Endodermal cell (in vitro differentiated cells): ENCODE measurements around the gene KIAA1217. TPM values are rescaled to one million over a fixed set of nuclear protein-coding genes. Genes with fewer than 3 reads are reported as not detected.

Source experiments
- DNase-seq: peaks from one replicate; pipeline ENCODE4 v3.0.0-alpha.2; 2017
- H3K27ac ChIP-seq: 2 replicates; pipeline ENCODE4 v1.5.1; 2013; ENCODE audit warnings: mild to moderate bottlenecking, low read depth, low read length, moderate library complexity
- H3K27me3 ChIP-seq: 2 replicates; pipeline ENCODE4 v1.6.1; 2013; ENCODE audit warnings: mild to moderate bottlenecking, low read length, moderate library complexity; ENCODE audit not compliant: insufficient read depth, control insufficient read depth, poor library complexity, severe bottlenecking
- H3K36me3 ChIP-seq: 2 replicates; pipeline ENCODE4 v1.7.0; 2013; ENCODE audit warnings: mild to moderate bottlenecking, low read length, moderate library complexity; ENCODE audit not compliant: control insufficient read depth, insufficient read depth
- H3K4me1 ChIP-seq: one replicate; pipeline ENCODE4 v1.7.0; 2013; ENCODE audit warnings: low read length; ENCODE audit not compliant: control insufficient read depth, insufficient read depth
- H3K4me3 ChIP-seq: 2 replicates; pipeline ENCODE4 v1.5.1; 2013; ENCODE audit warnings: mild to moderate bottlenecking, low read length, moderate library complexity
- H3K9ac ChIP-seq: 2 replicates; pipeline ENCODE4 v1.6.1; 2013; ENCODE audit warnings: mild to moderate bottlenecking, low read length, moderate library complexity; ENCODE audit not compliant: poor library complexity, severe bottlenecking; ENCODE audit errors: extremely low read depth
- H3K9me3 ChIP-seq: 2 replicates; pipeline ENCODE4 v1.6.1; 2013; ENCODE audit warnings: mild to moderate bottlenecking, low read length, moderate library complexity; ENCODE audit not compliant: control insufficient read depth
- H3K27ac Mint-ChIP-seq: 2 replicates; pipeline ENCODE4 v1.8.0; 2020; ENCODE audit warnings: mixed read lengths
- H3K27me3 Mint-ChIP-seq: 2 replicates; pipeline ENCODE4 v1.8.0; 2021; ENCODE audit warnings: mild to moderate bottlenecking, mixed read lengths; ENCODE audit not compliant: insufficient read depth
- H3K36me3 Mint-ChIP-seq: 2 replicates; pipeline ENCODE4 v1.8.0; 2020; ENCODE audit warnings: low read depth, mixed read lengths
- H3K4me1 Mint-ChIP-seq: 2 replicates; pipeline ENCODE4 v1.8.0; 2020; ENCODE audit warnings: mixed read lengths
- H3K4me3 Mint-ChIP-seq: 2 replicates; pipeline ENCODE4 v1.8.0; 2020; ENCODE audit warnings: mild to moderate bottlenecking, moderate library complexity, mixed read lengths
- H3K9me3 Mint-ChIP-seq: 2 replicates; pipeline ENCODE4 v1.8.0; 2020; ENCODE audit warnings: mild to moderate bottlenecking, mixed read lengths
- CTCF ChIP-seq: fragments of 200-600 bp; sonication (generic); conservative IDR thresholded peaks from 2 replicates; pipeline ENCODE4 v1.5.0; 2021; ENCODE audit warnings: antibody characterized with exemption, mild to moderate bottlenecking
- WGBS, 2 experiments: methylation state at CpG; one replicate each; pipeline versions ENCODE4 v1.1.5 to v1.1.7; 2013; ENCODE audit warnings: missing lambda C conversion rate in 2 of 2, mixed read lengths in 1 of 2; ENCODE audit not compliant: insufficient coverage in 1 of 2, insufficient read length in 1 of 2; 5-methylcytosine and 5-hydroxymethylcytosine counted together
- total RNA-seq, 2 donors: library from RNA; stranded (reverse); fragmentation: NEBNext Ultra II Directional in 1 of 2; extraction: Animal tissue kit (Norgen Biotek cat#: 25700) in 1 of 2; gene quantifications; 2 replicates in 1 of 2; 3 replicates in 1 of 2; pipeline ENCODE4 v1.2.1, GENCODE V29; 2021

The KIAA1217 gene
- total RNA-seq, 2 donors from 2014 or later, result 25.4 to 27.2 TPM

GRCh38 chr10:24483701-24484100, 274.8 kb downstream of the KIAA1217 start:
- Histone ChIP-seq H3K27ac (no peak overlapping the region), H3K4me3 (no peak overlapping the region), H3K9me3 (peaks cover 8% of the 10 kb centered on the region), H3K4me1 (no peaks in the 10 kb centered on the region), H3K27me3 (no peaks in the 10 kb centered on the region), H3K36me3 (peaks cover 8% of the 10 kb centered on the region), H3K9ac (no peak overlapping the region)
- Mint-ChIP-seq H3K4me1 (peaks cover 7% of the 10 kb centered on the region), H3K27me3 (no peaks in the 10 kb centered on the region), H3K27ac (peak overlapping the region; percentile 6), H3K4me3 (no peak overlapping the region), H3K9me3 (peaks cover 9% of the 10 kb centered on the region), H3K36me3 (peaks cover 9% of the 10 kb centered on the region)
- TF ChIP-seq CTCF, result no peak
- DNase-seq, result peak; percentile 69
- 59 to 78% methylated on average over 2 to 3 of the region's 3 CpGs for WGBS, 2 experiments

GRCh38 chr10:24484771-24485170, 275.8 kb downstream of the KIAA1217 start:
- no peak overlapping the region for H3K27ac ChIP-seq
- TF ChIP-seq CTCF, result no peak
- Mint-ChIP-seq H3K9me3 (peaks cover under 1% of the 10 kb centered on the region), H3K36me3 (peaks cover 7% of the 10 kb centered on the region), H3K27ac (no peak overlapping the region), H3K27me3 (no peaks in the 10 kb centered on the region), H3K4me3 (no peak overlapping the region), H3K4me1 (peaks cover 7% of the 10 kb centered on the region)
- H3K9ac ChIP-seq, result no peak overlapping the region
- DNase-seq, result no peak
- no peaks in the 10 kb centered on the region for H3K4me1 ChIP-seq
- no peak overlapping the region for H3K4me3 ChIP-seq
- no peaks in the 10 kb centered on the region for H3K27me3 ChIP-seq
- WGBS, 2 experiments, result 92 to 95% methylated on average over 2 to 3 of the region's 3 CpGs
- peaks cover 8% of the 10 kb centered on the region for H3K36me3 ChIP-seq
- no peaks in the 10 kb centered on the region for H3K9me3 ChIP-seq

- H3K27ac ChIP-seq, result no peak overlapping the region
- H3K4me3 ChIP-seq, result no peak overlapping the region
- H3K4me1 ChIP-seq, result no peaks in the 10 kb centered on the region
- no peak for DNase-seq
- Mint-ChIP-seq H3K36me3 (peaks cover 7% of the 10 kb centered on the region), H3K4me3 (no peak overlapping the region), H3K27me3 (no peaks in the 10 kb centered on the region), H3K4me1 (peaks cover 7% of the 10 kb centered on the region), H3K9me3 (no peaks in the 10 kb centered on the region), H3K27ac (no peak overlapping the region)
- peaks cover 8% of the 10 kb centered on the region for H3K36me3 ChIP-seq
- H3K9ac ChIP-seq, result no peak overlapping the region
- H3K9me3 ChIP-seq, result no peaks in the 10 kb centered on the region
- WGBS, 2 experiments, result 82 to 98% methylated on average over 3 to 5 of the region's 5 CpGs
- H3K27me3 ChIP-seq, result no peaks in the 10 kb centered on the region
- TF ChIP-seq CTCF, result no peak
Observed at GRCh38 chr10:24485304-24485703, 276.4 kb downstream of the KIAA1217 start.
